ENCODE data around the gene DTNB.

Gene DTNB

DNA sequence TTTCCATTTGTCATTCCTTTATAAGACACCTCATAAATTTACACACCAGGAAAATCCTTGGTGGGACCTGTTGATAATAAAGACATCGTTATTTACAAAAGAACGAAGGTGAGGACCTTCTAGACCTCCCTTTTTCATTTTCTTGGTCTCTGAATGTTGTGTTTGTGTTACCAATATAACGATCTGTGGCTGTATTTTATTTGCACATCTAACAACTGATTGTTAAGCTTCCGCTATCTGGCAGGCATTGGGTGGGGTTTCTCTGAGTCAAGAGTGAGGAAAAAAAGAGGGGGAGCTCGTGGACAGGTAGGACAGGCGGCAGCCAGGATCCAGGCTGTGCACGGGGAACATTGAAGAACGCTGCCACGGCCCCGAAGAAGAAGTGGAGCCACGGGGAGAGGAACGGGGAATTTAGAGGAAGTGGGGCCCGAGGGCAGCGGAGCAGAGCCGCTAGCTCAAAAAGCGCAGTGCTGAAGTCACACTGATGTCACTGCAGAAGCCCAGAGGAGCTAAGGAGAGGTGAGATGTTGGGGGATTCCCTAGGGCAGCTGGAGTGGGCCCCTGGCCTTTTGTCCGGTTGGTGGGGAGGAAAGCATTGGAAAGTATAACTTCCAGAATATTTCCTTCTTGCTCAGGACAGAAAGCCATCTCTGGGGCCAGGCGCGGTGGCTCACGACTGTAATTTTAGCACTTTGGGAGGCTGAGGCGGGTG is 310.8 kb downstream of the DTNB start:
- TF ChIP-seq SPI1 (IDR thresholded peaks at IDR 0.05; ENCODE audit: low read depth, low read length) (peak; percentile 98), POLR2AphosphoS5 (IDR thresholded peaks at IDR 0.05; ENCODE audit: low read depth, low read length) (no peak), POU2F2 (IDR thresholded peaks at IDR 0.05; ENCODE audit: low read depth, low read length) (peak; percentile 69; the same call in 1 of the 2 replicates), POLR2A (IDR thresholded peaks at IDR 0.05; ENCODE audit: low read depth, low read length) (no peak), TAF1 (IDR thresholded peaks at IDR 0.05; ENCODE audit: low read depth, low read length) (peak; percentile 69), PAX5 (IDR thresholded peaks at IDR 0.05; ENCODE audit: insufficient read depth, low read length, severe bottlenecking) (peak; percentile 100)
- FAIRE-seq = no peak
- DNase-seq (ENCODE audit: insufficient read length, low spot score) = peak; percentile 78

DNA sequence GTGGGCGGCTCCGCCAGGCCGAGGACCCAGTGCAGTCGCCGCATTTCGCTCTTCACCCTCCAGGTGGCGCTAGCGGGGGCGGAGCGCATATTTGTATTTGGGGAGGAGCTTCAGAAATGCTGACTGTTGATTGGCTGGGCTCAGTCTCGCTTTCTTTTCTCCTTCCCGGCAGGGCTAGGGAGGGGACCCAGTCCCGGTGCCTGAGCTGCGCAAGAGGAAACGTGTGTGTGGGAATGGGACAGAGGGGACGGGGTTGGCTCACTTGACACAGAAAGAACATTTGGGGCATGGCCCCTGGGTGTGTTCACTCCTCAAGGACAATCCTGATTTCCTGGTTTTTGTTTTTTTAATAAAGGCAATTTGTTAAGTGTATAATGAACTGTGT is 311.3 kb downstream of the DTNB start:
- FAIRE-seq (peak; percentile 93), DNase-seq (ENCODE audit: insufficient read length, low spot score) (peak; percentile 87)
- no peak for TF ChIP-seq SPI1 (IDR thresholded peaks at IDR 0.05; ENCODE audit: low read depth, low read length)
- peak; percentile 91 for TF ChIP-seq POU2F2 (IDR thresholded peaks at IDR 0.05; ENCODE audit: low read depth, low read length)
- peak; percentile 88 for TF ChIP-seq POLR2AphosphoS5 (IDR thresholded peaks at IDR 0.05; ENCODE audit: low read depth, low read length)
- TF ChIP-seq TAF1 (IDR thresholded peaks at IDR 0.05; ENCODE audit: low read depth, low read length) = peak; percentile 89
- TF ChIP-seq PAX5 (IDR thresholded peaks at IDR 0.05; ENCODE audit: insufficient read depth, low read length, severe bottlenecking) = no peak
- peak; percentile 94 for TF ChIP-seq POLR2A (IDR thresholded peaks at IDR 0.05; ENCODE audit: low read depth, low read length)

DNA sequence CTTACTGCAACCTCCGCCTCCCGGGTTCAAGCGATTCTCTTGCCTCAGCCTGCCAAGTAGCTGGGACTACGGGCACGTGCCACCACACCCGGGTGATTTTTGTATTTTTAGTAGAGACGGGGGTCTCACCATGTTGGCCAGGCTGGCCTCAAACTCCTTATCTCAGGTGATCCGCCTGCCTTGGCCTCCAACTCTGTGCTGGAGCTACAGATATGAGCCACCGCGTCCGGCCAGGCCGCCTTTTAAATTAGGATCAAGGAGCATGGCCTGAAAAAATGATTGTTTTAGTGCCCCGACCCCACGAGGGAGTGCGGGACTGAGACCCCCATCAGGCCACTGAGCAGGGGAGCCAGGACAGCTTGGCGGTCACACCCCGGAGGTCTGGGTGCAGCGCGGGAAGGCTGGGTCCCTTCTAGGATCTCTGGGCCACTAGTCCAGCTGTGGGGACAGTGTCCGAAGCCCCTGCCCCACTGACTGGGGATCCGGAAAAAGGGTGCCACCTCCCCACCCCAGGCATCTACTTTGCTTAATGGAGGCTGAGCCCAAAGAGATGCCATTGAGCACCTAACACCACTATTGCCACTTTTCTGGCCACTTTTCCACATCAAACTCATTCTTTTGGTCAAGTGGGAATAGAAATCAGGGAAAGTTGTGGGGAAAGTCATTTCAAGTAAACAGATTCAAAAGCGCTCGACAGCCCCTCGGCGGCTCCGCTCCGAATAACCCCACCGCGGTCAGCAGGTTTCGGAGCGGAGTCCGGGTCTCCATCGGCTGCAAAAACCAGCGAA is 311.9 kb downstream of the DTNB start:
- FAIRE-seq = no peak
- no peak for TF ChIP-seq TAF1 (IDR thresholded peaks at IDR 0.05; ENCODE audit: low read depth, low read length)
- no peak for DNase-seq (ENCODE audit: insufficient read length, low spot score)

DNA sequence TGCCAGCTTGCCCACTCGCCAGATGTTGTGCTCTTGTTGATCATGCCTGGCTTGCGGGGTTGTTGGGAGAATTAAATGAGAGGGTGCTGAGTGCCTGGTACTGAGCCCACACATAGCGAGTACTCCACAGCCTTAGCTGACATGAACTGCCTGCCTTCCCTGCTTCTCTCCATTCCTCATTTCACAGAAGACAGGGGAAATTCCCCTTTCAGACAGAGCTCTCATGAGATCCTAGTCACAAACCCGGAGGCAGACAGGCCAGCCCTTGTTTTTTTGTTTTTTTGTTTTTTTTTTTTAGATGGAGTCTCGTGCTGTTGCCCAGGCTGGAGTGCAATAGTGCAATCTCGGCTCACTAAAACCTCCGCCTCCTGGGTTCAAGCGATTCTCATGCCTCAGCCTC is 314.5 kb downstream of the DTNB start:
- TF ChIP-seq POLR2AphosphoS5 (IDR thresholded peaks at IDR 0.05; ENCODE audit: low read depth, low read length) (no peak), POU2F2 (IDR thresholded peaks at IDR 0.05; ENCODE audit: low read depth, low read length) (no peak), SPI1 (IDR thresholded peaks at IDR 0.05; ENCODE audit: low read depth, low read length) (no peak), TAF1 (IDR thresholded peaks at IDR 0.05; ENCODE audit: low read depth, low read length) (no peak), POLR2A (IDR thresholded peaks at IDR 0.05; ENCODE audit: low read depth, low read length) (no peak), PAX5 (IDR thresholded peaks at IDR 0.05; ENCODE audit: insufficient read depth, low read length, severe bottlenecking) (no peak)
- FAIRE-seq (no peak), DNase-seq (ENCODE audit: insufficient read length, low spot score) (no peak)

DNA sequence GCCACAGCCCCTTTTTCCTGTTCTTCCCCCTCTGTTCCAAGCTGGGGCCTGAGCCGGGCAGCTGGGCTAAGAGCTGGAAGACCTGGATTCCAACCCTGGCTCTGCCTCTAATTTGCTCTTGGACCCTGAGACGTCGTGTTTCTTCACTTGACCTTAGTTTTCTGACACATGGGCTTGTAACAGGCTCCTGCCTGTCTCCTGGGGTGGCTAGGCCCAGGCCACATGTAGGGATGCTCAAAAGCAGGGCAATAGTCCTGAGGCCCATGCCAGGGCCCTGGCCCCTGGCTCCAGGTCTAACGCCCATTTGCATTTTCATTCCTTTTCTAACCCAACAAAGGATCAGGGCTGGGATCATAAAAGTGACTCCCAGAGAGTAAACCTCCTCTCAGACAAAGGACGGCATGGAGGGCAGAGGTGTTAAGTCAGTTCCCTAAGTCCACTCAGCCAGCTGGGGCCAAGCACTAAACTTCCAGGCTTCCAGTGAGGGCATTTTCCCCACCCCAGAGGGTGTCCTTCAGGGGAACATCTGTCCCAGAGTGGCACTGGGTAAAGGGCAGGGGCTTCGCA is 315.0 kb downstream of the DTNB start:
- DNase-seq (ENCODE audit: insufficient read length, low spot score) (no peak), FAIRE-seq (no peak)
- TF ChIP-seq POLR2A (IDR thresholded peaks at IDR 0.05; ENCODE audit: low read depth, low read length) (no peak), PAX5 (IDR thresholded peaks at IDR 0.05; ENCODE audit: insufficient read depth, low read length, severe bottlenecking) (no peak), TAF1 (IDR thresholded peaks at IDR 0.05; ENCODE audit: low read depth, low read length) (no peak), POLR2AphosphoS5 (IDR thresholded peaks at IDR 0.05; ENCODE audit: low read depth, low read length) (no peak), POU2F2 (IDR thresholded peaks at IDR 0.05; ENCODE audit: low read depth, low read length) (no peak), SPI1 (IDR thresholded peaks at IDR 0.05; ENCODE audit: low read depth, low read length) (no peak)

DNA sequence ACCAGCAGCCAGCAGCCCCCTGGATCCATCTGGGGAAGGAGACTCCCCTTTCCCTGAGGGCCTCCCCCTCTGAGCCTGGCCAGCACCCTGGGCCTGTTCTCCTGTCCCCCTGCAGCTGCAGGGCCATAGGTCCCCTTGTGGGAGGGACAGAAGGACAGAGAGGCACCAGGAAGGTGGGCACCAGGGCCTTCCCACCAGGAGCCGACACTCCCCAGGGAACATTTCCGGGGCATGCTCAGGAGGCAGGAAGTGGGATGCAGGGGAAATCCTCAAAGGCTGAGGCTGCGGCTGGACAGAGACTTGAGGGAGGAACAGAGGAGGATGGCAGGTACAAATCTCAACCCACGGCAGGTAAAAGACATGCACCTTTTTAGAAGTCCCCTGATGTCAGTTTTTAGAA is 317.3 kb downstream of the DTNB start:
- DNase-seq (ENCODE audit: insufficient read length, low spot score) (no peak), FAIRE-seq (no peak)
- no peak for TF ChIP-seq SPI1 (IDR thresholded peaks at IDR 0.05; ENCODE audit: low read depth, low read length)
- no peak for TF ChIP-seq POLR2A (IDR thresholded peaks at IDR 0.05; ENCODE audit: low read depth, low read length)
- TF ChIP-seq PAX5 (IDR thresholded peaks at IDR 0.05; ENCODE audit: insufficient read depth, low read length, severe bottlenecking) = no peak
- no peak for TF ChIP-seq POU2F2 (IDR thresholded peaks at IDR 0.05; ENCODE audit: low read depth, low read length)
- TF ChIP-seq TAF1 (IDR thresholded peaks at IDR 0.05; ENCODE audit: low read depth, low read length) = no peak
- no peak for TF ChIP-seq POLR2AphosphoS5 (IDR thresholded peaks at IDR 0.05; ENCODE audit: low read depth, low read length)

DNA sequence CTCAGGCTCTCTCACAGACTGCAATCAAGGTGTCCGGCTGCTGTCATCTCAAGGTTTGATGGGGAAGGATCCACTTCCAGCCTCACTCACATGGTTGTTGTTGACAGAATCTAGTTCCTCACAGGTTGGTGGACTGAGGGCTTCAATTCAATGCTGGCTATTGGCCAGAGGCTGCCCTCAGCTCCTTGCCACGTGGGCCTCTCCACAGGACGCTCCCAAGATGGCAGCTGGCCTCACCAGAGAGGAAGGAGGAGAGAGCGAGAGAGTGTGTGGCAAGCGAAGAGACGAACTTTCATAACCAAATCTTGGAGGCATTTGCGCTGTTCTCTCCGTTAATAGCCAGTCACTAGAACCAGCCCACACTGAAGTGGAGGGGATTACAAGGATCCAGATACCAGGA is 318.1 kb downstream of the DTNB start:
- TF ChIP-seq POLR2A (IDR thresholded peaks at IDR 0.05; ENCODE audit: low read depth, low read length) = no peak
- TF ChIP-seq TAF1 (IDR thresholded peaks at IDR 0.05; ENCODE audit: low read depth, low read length) = no peak
- TF ChIP-seq SPI1 (IDR thresholded peaks at IDR 0.05; ENCODE audit: low read depth, low read length) = no peak
- no peak for TF ChIP-seq POU2F2 (IDR thresholded peaks at IDR 0.05; ENCODE audit: low read depth, low read length)
- no peak for TF ChIP-seq POLR2AphosphoS5 (IDR thresholded peaks at IDR 0.05; ENCODE audit: low read depth, low read length)
- no peak for TF ChIP-seq PAX5 (IDR thresholded peaks at IDR 0.05; ENCODE audit: insufficient read depth, low read length, severe bottlenecking)
- FAIRE-seq = no peak

DNA sequence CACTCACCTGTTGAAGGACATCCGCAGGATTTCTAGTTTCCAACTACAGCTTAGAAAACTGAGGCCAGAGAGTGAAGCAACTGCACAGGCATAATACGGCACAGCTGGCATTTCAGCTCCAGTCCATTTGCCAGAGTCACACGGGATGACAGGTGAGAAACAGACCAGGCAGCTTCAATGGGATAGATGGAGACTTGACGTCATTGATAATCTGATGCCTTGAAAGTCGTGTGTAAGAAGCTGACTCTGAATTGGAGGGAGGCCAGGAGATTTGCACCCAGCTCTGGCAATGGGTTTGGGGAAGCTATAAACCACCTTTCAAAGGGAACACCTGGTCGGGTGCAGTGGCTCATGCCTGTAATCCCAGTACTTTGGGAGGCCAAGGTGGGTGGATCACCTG is 319.3 kb downstream of the DTNB start:
- no peak for FAIRE-seq
- no peak for DNase-seq (ENCODE audit: insufficient read length, low spot score)
- no peak for TF ChIP-seq POLR2A (IDR thresholded peaks at IDR 0.05; ENCODE audit: low read depth, low read length)
- no peak for TF ChIP-seq TAF1 (IDR thresholded peaks at IDR 0.05; ENCODE audit: low read depth, low read length)
- no peak for TF ChIP-seq POLR2AphosphoS5 (IDR thresholded peaks at IDR 0.05; ENCODE audit: low read depth, low read length)
- no peak for TF ChIP-seq SPI1 (IDR thresholded peaks at IDR 0.05; ENCODE audit: low read depth, low read length)
- no peak for TF ChIP-seq PAX5 (IDR thresholded peaks at IDR 0.05; ENCODE audit: insufficient read depth, low read length, severe bottlenecking)

More for the DNA sequence above, 318.1 kb downstream of the DTNB start:
- DNase-seq (ENCODE audit: insufficient read length, low spot score) = no peak

DNA sequence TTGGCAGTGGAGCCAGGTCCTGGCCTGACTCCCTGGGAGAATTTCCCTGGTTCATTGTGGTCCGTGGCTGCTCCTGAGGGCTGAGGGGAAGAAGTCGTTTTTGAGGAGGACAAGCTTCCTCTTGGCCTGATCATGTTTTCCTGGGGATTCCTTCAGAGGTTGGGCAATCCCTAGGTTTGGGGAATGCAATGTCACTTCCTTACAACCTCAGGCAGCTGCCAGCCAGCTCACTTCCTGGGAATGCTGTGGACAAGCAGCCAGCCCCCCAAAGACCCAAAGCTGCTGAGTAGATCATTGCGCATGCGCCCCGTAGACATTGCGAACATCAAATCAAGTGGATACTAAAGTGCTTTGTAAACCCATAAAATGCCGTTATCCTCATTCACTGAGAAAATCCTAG is 324.0 kb downstream of the DTNB start:
- no peak for TF ChIP-seq SPI1 (IDR thresholded peaks at IDR 0.05; ENCODE audit: low read depth, low read length)
- TF ChIP-seq PAX5 (IDR thresholded peaks at IDR 0.05; ENCODE audit: insufficient read depth, low read length, severe bottlenecking) = no peak
- no peak for TF ChIP-seq POLR2AphosphoS5 (IDR thresholded peaks at IDR 0.05; ENCODE audit: low read depth, low read length)
- DNase-seq (ENCODE audit: insufficient read length, low spot score) (no peak), FAIRE-seq (peak; percentile 16)

Data from GM12891 (cell line).